NCI-H774 (cell line): Measurements from ENCODE around the gene IL17B.

Experiments
- DNase-seq: peaks from one replicate; lab custom pipeline; 2025; lab: John Stamatoyannopoulos, UW

Gene IL17B

GRCh38 chr5:149379177-149379761 lies at the start of gene IL17B:
Gene IL17B, minus strand, starts transcription at chr5:149379292. Its CDS starts 67 bp downstream, at chr5:149379225.
- DNase-seq, result no peak

- no peak for DNase-seq
Measured at GRCh38 chr5:149428032-149428431, 48.9 kb upstream of the IL17B start.

- no peak for DNase-seq
Measured at GRCh38 chr5:149427374-149427773, 48.3 kb upstream of the IL17B start.

- no peak for DNase-seq
Measured at GRCh38 chr5:149426931-149427330, 47.8 kb upstream of the IL17B start.

GRCh38 chr5:149425729-149426128 lies 46.6 kb upstream of the IL17B start:
- no peak for DNase-seq

GRCh38 chr5:149424371-149425315 lies 45.6 kb upstream of the IL17B start:
- no peak for DNase-seq

GRCh38 chr5:149423794-149424268 lies 44.7 kb upstream of the IL17B start:
- no peak for DNase-seq

- no peak for DNase-seq
Measured at GRCh38 chr5:149423049-149423793, 44.1 kb upstream of the IL17B start.

GRCh38 chr5:149422366-149423048 lies 43.4 kb upstream of the IL17B start:
- no peak for DNase-seq

GRCh38 chr5:149421834-149422233 lies 42.7 kb upstream of the IL17B start:
- DNase-seq, result no peak

- DNase-seq, result no peak
Measured at GRCh38 chr5:149421372-149421685, 42.2 kb upstream of the IL17B start.

- DNase-seq, result no peak
Measured at GRCh38 chr5:149420545-149421371, 41.7 kb upstream of the IL17B start.

- no peak for DNase-seq
Measured at GRCh38 chr5:149419859-149420544, 40.9 kb upstream of the IL17B start.

GRCh38 chr5:149419532-149419858 lies 40.4 kb upstream of the IL17B start:
- no peak for DNase-seq

GRCh38 chr5:149418910-149419531 lies 39.9 kb upstream of the IL17B start:
- no peak for DNase-seq

- no peak for DNase-seq
Measured at GRCh38 chr5:149417711-149418368, 38.7 kb upstream of the IL17B start.

GRCh38 chr5:149416987-149417710 lies 38.1 kb upstream of the IL17B start:
- no peak for DNase-seq

GRCh38 chr5:149415066-149415967 lies 36.2 kb upstream of the IL17B start:
- DNase-seq, result no peak
